ENCODE results near the gene OR10W1. TPM values are rescaled to one million over a fixed set of nuclear protein-coding genes. Genes with fewer than 3 reads are reported as not detected.

Gene OR10W1, protein sequence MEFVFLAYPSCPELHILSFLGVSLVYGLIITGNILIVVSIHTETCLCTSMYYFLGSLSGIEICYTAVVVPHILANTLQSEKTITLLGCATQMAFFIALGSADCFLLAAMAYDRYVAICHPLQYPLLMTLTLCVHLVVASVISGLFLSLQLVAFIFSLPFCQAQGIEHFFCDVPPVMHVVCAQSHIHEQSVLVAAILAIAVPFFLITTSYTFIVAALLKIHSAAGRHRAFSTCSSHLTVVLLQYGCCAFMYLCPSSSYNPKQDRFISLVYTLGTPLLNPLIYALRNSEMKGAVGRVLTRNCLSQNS
- not detected in 5 replicates for total RNA-seq (2022; extraction: Qiagen RNA extraction; ENCODE audit: low read depth)

DNA sequence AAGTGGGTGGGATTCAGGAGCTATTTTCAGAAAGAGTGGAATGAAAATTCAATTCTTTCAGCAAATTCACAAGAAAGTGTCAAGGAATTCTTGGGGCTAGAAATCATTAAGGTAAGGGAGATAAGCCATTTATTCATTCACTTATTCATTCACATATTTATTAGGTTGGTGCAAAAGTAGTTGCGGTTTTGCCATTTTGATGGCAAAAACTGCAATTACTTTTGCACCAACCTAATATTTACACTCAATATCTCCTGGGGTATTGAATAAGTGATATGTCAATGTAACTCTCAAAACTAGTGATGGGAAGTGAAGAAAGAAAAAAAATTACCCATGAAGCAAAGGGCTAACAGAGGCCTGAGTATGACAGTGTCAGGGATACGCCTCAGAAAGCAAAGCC lies at the start of gene OR10W1:
Gene OR10W1 (minus strand): TSS at position 119 of the 400 bp plus-strand sequence. CDS start 402 bp downstream, outside the sequence.

Other genes with a start within 250 kb of the OR10W1 start
- not detected in 5 replicates for gene OR9Q1, start 244.4 kb downstream of the OR10W1 start, total RNA-seq (2022; extraction: Qiagen RNA extraction; ENCODE audit: low read depth)
- not detected in 5 replicates for gene OR6Q1, start 237.3 kb downstream of the OR10W1 start, total RNA-seq (2022; extraction: Qiagen RNA extraction; ENCODE audit: low read depth)
- gene OR9I1, start 142.7 kb downstream of the OR10W1 start, total RNA-seq (2022; extraction: Qiagen RNA extraction; ENCODE audit: low read depth) = not detected in 5 replicates
- gene OR9Q2, start 79.2 kb downstream of the OR10W1 start, total RNA-seq (2022; extraction: Qiagen RNA extraction; ENCODE audit: low read depth) = not detected in 5 replicates
- not detected in 5 replicates for gene OR1S2, start 64.1 kb downstream of the OR10W1 start, total RNA-seq (2022; extraction: Qiagen RNA extraction; ENCODE audit: low read depth)
- not detected in 5 replicates for gene OR1S1, start 55.5 kb downstream of the OR10W1 start, total RNA-seq (2022; extraction: Qiagen RNA extraction; ENCODE audit: low read depth)
- gene OR10Q1, start 39.3 kb downstream of the OR10W1 start, total RNA-seq (2022; extraction: Qiagen RNA extraction; ENCODE audit: low read depth) = not detected in 5 replicates
- gene OR5B17, start 90.8 kb upstream of the OR10W1 start, total RNA-seq (2022; extraction: Qiagen RNA extraction; ENCODE audit: low read depth) = not detected in 5 replicates
- not detected in 5 replicates for gene OR5B3, start 138.6 kb upstream of the OR10W1 start, total RNA-seq (2022; extraction: Qiagen RNA extraction; ENCODE audit: low read depth)
- gene OR5B2, start 159.9 kb upstream of the OR10W1 start, total RNA-seq (2022; extraction: Qiagen RNA extraction; ENCODE audit: low read depth) = not detected in 5 replicates
- gene OR5B12, start 174.0 kb upstream of the OR10W1 start, total RNA-seq (2022; extraction: Qiagen RNA extraction; ENCODE audit: low read depth) = not detected in 5 replicates
- gene OR5B21, start 239.8 kb upstream of the OR10W1 start, total RNA-seq (2022; extraction: Qiagen RNA extraction; ENCODE audit: low read depth) = not detected in 5 replicates